ENCODE data around the gene PSME3. TPM values are rescaled to one million over a fixed set of nuclear protein-coding genes. Genes with fewer than 3 reads are reported as not detected.
"Not testable (repeated sequence)": the region's sequence is repeated elsewhere in the genome, so short reads cannot be mapped to it uniquely, and the experiment has no call there.

PSME3 gene
- total RNA-seq, 1 donor from 2014 or later = 70.0 TPM

DNA sequence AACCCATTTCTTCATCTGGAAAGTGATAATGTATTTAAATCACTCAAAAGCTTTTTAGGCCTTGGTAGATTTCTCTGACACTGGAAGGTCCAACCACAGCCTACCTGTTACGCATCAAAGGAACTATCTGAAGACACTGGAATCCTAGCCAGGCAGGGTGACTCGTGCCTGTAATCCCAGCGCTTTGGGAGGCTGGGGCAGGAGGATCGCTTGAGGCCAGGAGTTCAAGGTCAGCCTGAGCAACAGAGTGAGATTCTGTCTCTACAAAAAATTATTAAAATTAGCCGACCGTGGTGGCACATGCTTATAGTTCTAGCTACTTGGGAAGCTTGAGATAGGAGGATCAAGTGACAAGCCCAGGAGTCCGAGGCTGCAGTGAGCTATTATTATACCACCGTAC lies 49.0 kb downstream of the PSME3 start:
- intact Hi-C loops (cut with DNase I) = no loop called here
- Histone ChIP-seq H3K9me3 (no peaks in the 10 kb centered on the region), H3K4me1 (no peaks in the 10 kb centered on the region), H3K36me3 (no peaks in the 10 kb centered on the region), H3K27me3 (no peaks in the 10 kb centered on the region), H3K27ac (no peak overlapping the region), H3K4me3 (no peak overlapping the region)
- TF ChIP-seq, protein P1, sequence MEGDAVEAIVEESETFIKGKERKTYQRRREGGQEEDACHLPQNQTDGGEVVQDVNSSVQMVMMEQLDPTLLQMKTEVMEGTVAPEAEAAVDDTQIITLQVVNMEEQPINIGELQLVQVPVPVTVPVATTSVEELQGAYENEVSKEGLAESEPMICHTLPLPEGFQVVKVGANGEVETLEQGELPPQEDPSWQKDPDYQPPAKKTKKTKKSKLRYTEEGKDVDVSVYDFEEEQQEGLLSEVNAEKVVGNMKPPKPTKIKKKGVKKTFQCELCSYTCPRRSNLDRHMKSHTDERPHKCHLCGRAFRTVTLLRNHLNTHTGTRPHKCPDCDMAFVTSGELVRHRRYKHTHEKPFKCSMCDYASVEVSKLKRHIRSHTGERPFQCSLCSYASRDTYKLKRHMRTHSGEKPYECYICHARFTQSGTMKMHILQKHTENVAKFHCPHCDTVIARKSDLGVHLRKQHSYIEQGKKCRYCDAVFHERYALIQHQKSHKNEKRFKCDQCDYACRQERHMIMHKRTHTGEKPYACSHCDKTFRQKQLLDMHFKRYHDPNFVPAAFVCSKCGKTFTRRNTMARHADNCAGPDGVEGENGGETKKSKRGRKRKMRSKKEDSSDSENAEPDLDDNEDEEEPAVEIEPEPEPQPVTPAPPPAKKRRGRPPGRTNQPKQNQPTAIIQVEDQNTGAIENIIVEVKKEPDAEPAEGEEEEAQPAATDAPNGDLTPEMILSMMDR (IDR thresholded peaks at IDR 0.05) = no peak
- TF ChIP-seq POLR2A (IDR thresholded peaks at IDR 0.05) = no peak
- TF ChIP-seq POLR2AphosphoS5 (IDR thresholded peaks at IDR 0.05; ENCODE audit: insufficient read depth in 1 of 2, low read depth in 1 of 2) = no peak
- no peak for DNase-seq (ENCODE audit: extremely low spot score in 2 of 2)

DNA sequence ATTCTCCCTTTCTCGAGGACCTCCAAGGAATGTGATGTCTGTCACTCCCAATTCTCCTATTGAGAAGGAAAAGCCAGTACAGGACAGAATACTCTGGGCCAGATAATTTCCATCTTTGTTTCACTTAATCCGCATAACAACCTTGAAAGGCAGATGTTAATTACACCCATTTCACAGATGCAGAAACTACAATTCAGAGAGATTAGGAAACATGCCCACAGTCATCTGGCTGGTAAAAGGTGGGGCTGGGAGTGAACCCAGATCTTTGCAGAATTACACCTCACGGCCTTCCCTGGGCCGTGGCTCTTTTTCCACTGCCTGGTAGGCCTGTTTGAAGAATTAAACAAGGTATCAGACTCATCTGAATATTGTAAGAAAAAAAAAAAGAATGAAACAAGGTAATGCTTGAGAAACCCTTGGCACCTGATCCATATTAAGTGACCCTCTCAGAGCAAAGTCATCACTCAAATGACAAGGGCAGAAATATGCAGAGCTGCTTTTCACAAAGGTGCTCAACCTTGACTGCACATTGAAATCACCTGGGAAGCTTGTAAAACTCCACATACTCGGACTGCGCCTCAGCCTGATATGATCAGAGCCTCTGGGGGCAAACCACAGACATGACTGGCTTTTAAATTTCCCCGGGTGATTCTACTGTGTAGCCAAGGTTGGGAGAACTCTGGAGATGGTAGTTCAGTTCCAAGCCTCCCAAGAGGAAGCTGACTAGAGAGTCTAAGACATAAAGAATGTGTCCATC lies 50.8 kb downstream of the PSME3 start:
- DNase-seq (ENCODE audit: extremely low spot score in 2 of 2) = no peak
- H3K27ac ChIP-seq = no peak overlapping the region
- no peak for TF ChIP-seq POLR2A (IDR thresholded peaks at IDR 0.05)
- TF ChIP-seq POLR2AphosphoS5 (IDR thresholded peaks at IDR 0.05; ENCODE audit: insufficient read depth in 1 of 2, low read depth in 1 of 2) = no peak
- TF ChIP-seq, protein P1 (IDR thresholded peaks at IDR 0.05) = no peak

DNA sequence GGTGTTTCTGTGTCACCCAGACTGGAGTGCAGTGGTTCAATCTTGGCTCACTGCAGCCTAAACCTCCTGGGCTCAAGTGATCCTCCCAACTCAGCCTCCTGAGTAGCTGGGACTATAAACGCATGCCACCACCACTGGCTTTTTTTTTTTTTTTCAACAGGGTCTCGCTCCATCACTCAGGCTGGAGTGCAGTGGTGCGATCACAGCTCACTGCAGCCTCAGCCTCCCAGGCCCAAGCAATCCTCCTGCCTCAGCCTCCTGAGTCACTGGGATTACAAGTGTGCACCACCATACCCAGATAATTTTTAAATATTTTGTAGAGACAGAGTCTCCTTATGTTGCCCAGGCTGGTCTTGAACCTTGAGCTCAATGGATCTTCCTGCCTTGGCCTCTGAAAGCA lies 52.6 kb downstream of the PSME3 start:
- H3K27me3 ChIP-seq; H3K27ac ChIP-seq; intact Hi-C loops (cut with DNase I); H3K36me3 ChIP-seq; DNase-seq (ENCODE audit: extremely low spot score in 2 of 2); H3K4me3 ChIP-seq; H3K9me3 ChIP-seq; H3K4me1 ChIP-seq: not testable (repeated sequence)

More for the DNA sequence above, 50.8 kb downstream of the PSME3 start:
- no peaks in the 10 kb centered on the region for H3K27me3 ChIP-seq
- intact Hi-C loops (cut with DNase I) = no loop called here
- H3K4me3 ChIP-seq = no peak overlapping the region
- no peaks in the 10 kb centered on the region for H3K36me3 ChIP-seq
- H3K4me1 ChIP-seq = no peaks in the 10 kb centered on the region
- no peaks in the 10 kb centered on the region for H3K9me3 ChIP-seq

DNA sequence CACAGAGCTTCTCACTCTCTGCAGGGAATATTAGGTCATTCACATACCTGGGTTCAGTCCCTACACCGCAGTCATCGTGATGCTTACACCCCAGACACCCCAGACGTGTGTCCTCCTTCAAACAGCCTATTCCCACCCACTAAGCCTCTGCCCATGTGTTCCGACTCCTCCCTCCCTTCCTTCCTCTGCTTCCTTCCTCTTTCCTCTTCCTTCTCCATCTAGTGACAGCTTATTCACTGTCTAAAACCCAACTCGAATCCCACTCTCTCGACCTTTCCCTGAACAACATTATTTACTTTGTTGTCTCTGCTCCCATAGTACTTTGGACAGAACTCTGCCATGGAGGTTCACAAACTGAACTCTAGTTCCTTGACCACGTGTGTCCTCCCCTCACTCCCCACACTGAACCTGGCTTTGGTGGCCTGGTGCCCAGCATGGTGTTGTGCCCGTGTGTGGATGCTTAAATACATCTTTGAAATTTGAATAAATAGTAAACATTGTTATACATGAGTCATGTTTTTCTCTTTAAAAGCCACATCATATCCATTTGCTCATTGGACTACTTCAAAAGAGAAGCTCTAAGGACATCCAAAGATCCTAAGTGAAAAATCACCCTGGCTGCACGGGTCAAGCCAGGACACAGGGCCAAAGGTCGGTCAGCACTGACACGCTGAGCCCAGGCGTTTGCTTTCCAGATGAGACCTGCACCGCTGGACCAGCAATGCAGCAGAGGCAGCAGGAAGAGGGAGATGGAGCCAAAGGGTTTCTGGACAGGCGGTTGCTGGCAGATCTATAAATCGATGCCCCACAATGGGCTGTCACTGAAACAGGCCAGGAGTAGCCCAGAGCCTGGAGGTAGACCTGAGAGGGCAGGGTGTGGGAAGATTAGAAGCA lies 53.3 kb downstream of the PSME3 start:
- Histone ChIP-seq H3K27me3 (no peaks in the 10 kb centered on the region), H3K36me3 (no peaks in the 10 kb centered on the region), H3K9me3 (no peaks in the 10 kb centered on the region), H3K4me1 (no peaks in the 10 kb centered on the region), H3K27ac (no peak overlapping the region), H3K4me3 (no peak overlapping the region)
- intact Hi-C loops (cut with DNase I) = no loop called here
- TF ChIP-seq, protein P1 (IDR thresholded peaks at IDR 0.05) = no peak
- TF ChIP-seq POLR2A (IDR thresholded peaks at IDR 0.05) = no peak
- TF ChIP-seq POLR2AphosphoS5 (IDR thresholded peaks at IDR 0.05; ENCODE audit: insufficient read depth in 1 of 2, low read depth in 1 of 2) = no peak
- no peak for DNase-seq (ENCODE audit: extremely low spot score in 2 of 2)

DNA sequence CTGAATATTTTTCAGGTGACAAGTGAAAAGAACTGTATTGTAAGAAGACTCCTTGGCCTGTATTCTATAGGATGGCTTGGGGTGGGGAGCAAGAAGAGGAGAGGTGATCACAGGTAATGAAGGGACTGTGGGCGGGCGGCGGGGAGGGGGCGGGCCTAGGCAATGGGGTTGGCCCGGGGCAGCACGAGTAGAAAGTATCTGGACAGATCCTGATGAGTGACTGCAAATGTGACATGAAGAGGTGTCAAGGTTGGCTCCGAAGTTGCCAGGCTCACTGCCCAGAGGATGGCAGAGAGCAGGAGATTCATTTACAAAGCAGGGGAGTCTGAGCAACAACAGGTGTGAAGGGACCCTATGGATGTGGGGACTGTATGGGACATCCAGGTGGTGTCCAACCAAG lies 56.6 kb downstream of the PSME3 start:
- Histone ChIP-seq H3K4me1 (peaks cover 10% of the 10 kb centered on the region), H3K27ac (no peak overlapping the region), H3K9me3 (no peaks in the 10 kb centered on the region), H3K4me3 (no peak overlapping the region), H3K27me3 (no peaks in the 10 kb centered on the region), H3K36me3 (no peaks in the 10 kb centered on the region)
- intact Hi-C loops (cut with DNase I) = no loop called here
- DNase-seq (ENCODE audit: extremely low spot score in 2 of 2) = no peak
- TF ChIP-seq POLR2A (IDR thresholded peaks at IDR 0.05) (no peak), POLR2AphosphoS5 (IDR thresholded peaks at IDR 0.05; ENCODE audit: insufficient read depth in 1 of 2, low read depth in 1 of 2) (no peak)
- TF ChIP-seq, protein P1 (IDR thresholded peaks at IDR 0.05) = no peak

Measured in vagina (tissue), 2 donors.